A549 (cell line): ENCODE results near the gene ATXN10. TPM values are rescaled to one million over a fixed set of nuclear protein-coding genes. Genes with fewer than 3 reads are reported as not detected.
A peak's percentile ranks its signal among the peaks of the same experiment; 100 is the strongest.
"Not testable (repeated sequence)": the region's sequence is repeated elsewhere in the genome, so short reads cannot be mapped to it uniquely, and the experiment has no call there.

Experiments used
- ATAC-seq, 2 experiments: fragments of 200-7000 bp in 1 of 2; fragments of >200 bp in 1 of 2; cut with Nextera tagmentation in 1 of 2; cut with Tn5 transposase in 1 of 2; 3 replicates each; pipeline versions ENCODE4 v1.8.0 to v1.9.1; 2018 to 2020; ENCODE audit warnings: mild to moderate bottlenecking in 1 of 2, moderate library complexity in 1 of 2
- CTCF ChIA-PET: fragments of 300-600 bp; sonication (Branson Sonifier 250); formaldehyde crosslinking; extraction: SDS; loops from one replicate; lab custom pipeline; 2021; ENCODE audit warnings: antibody characterized with exemption, inconsistent platforms; lab: Yijun Ruan, JAX
- POLR2A ChIA-PET: fragments of 350-600 bp; formaldehyde crosslinking; extraction: SDS; loops from one replicate; lab custom pipeline; 2021; ENCODE audit warnings: antibody characterized with exemption, inconsistent platforms; lab: Yijun Ruan, JAX
- DNase-seq, 2 experiments: peaks; one replicate each; pipeline versions ENCODE4 v3.0.0 to v3.0.0-alpha.2; 2011 to 2016; ENCODE audit warnings: low read depth in 1 of 2, low spot score in 1 of 2
- FAIRE-seq: peaks from 2 replicates; lab custom pipeline; 2011; peaks lifted over from hg19 to GRCh38; lab: Jason Lieb, UNC
- H3K27ac ChIP-seq, 2 experiments: fragments of >200 bp; sonication (Bioruptor Twin); formaldehyde crosslinking; 3 replicates each; pipeline ENCODE4 v1.5.1; 2016 to 2017
- H3K4me1 ChIP-seq: fragments of >200 bp; sonication (Bioruptor Twin); formaldehyde crosslinking; 3 replicates; pipeline ENCODE4 v1.6.1; 2016
- H3K4me2 ChIP-seq: fragments of >200 bp; sonication (Bioruptor Twin); formaldehyde crosslinking; 3 replicates; pipeline ENCODE4 v1.6.1; 2016
- H3K4me3 ChIP-seq: fragments of >200 bp; sonication (Bioruptor Twin); formaldehyde crosslinking; 3 replicates; pipeline ENCODE4 v1.5.1; 2016
- H3K9me3 ChIP-seq: fragments of >200 bp; sonication (Bioruptor Twin); formaldehyde crosslinking; 3 replicates; pipeline ENCODE4 v1.6.1; 2016
- ATOH8 ChIP-seq: fragments of 250-450 bp; sonication (Bioruptor Pico); IDR thresholded peaks from 2 replicates; pipeline ENCODE4 v1.5.0; 2020; ENCODE audit warnings: low read depth, mild to moderate bottlenecking, moderate library complexity
- CHD2 ChIP-seq: fragments of 150-350 bp; IDR thresholded peaks from 2 replicates; pipeline ENCODE4 v1.6.1; 2014; ENCODE audit warnings: low read length; ENCODE audit not compliant: partially characterized antibody
- CTCF ChIP-seq: fragments of >200 bp; sonication (Bioruptor Twin); formaldehyde crosslinking; IDR thresholded peaks from 3 replicates; pipeline ENCODE4 v1.5.1; 2016
- E2F6 ChIP-seq: IDR thresholded peaks from 2 replicates; pipeline ENCODE4 v1.6.1; 2012; ENCODE audit warnings: low read depth, borderline replicate concordance
- EHMT2 ChIP-seq: fragments of 200-600 bp; sonication (generic); IDR thresholded peaks from 2 replicates; pipeline ENCODE4 v1.6.1; 2016; ENCODE audit warnings: antibody characterized with exemption, low read depth, mild to moderate bottlenecking, moderate library complexity
- ESRRA ChIP-seq: fragments of 150-350 bp; IDR thresholded peaks from 2 replicates; pipeline ENCODE4 v1.6.1; 2014; ENCODE audit warnings: mild to moderate bottlenecking, low read length, borderline replicate concordance
- FOXS1 ChIP-seq: fragments of 250-450 bp; sonication (Bioruptor Pico); IDR thresholded peaks from 2 replicates; pipeline ENCODE4 v1.5.0; 2020; ENCODE audit warnings: mild to moderate bottlenecking, moderate library complexity
- GATA3 ChIP-seq: IDR thresholded peaks from 2 replicates; pipeline ENCODE4 v1.6.1; 2012; ENCODE audit warnings: borderline replicate concordance
- HOXB5 ChIP-seq: fragments of 250-450 bp; sonication (Bioruptor Pico); IDR thresholded peaks from 2 replicates; pipeline ENCODE4 v1.5.0; 2020; ENCODE audit warnings: mild to moderate bottlenecking, moderate library complexity
- KDM1A ChIP-seq: fragments of 200-600 bp; sonication (generic); IDR thresholded peaks from 2 replicates; pipeline ENCODE4 v1.6.1; 2016; ENCODE audit warnings: low read depth, mild to moderate bottlenecking
- MAX ChIP-seq: IDR thresholded peaks from 2 replicates; pipeline ENCODE4 v1.6.1; 2012
- NFE2L2 ChIP-seq: fragments of 150-350 bp; conservative IDR thresholded peaks from 2 replicates; pipeline ENCODE4 v1.6.1; 2014; ENCODE audit warnings: low read length
- RFX5 ChIP-seq: fragments of 450-650 bp; IDR thresholded peaks from 2 replicates; pipeline ENCODE4 v1.7.1; 2014; ENCODE audit warnings: antibody characterized with exemption, mild to moderate bottlenecking, moderate library complexity
- ZNF302 ChIP-seq: fragments of 250-450 bp; sonication (Bioruptor Pico); IDR thresholded peaks from 2 replicates; pipeline ENCODE4 v1.9.0; 2021; ENCODE audit warnings: inconsistent platforms, mild to moderate bottlenecking, moderate library complexity
- WGBS: methylation state at CpG from one replicate; pipeline ENCODE4 v1.1.6; 2017; ENCODE audit errors: missing lambda C conversion rate; 5-methylcytosine and 5-hydroxymethylcytosine counted together
- polyA plus RNA-seq, 4 experiments: library from polyadenylated mRNA; depleted of rRNA in 3 of 4; stranded (reverse); fragments of >200 nt; fragmentation: RNase III in 1 of 4; extraction: RNeasy Plus Mini Kit Qiagen cat#74134 plus additional on column Dnase treatment in 1 of 4; gene quantifications; 2 replicates in 3 of 4; 3 replicates in 1 of 4; pipeline ENCODE4 v1.2.3, GENCODE V29; 2011 to 2017

ATXN10 gene
- polyA plus RNA-seq, 2 of the 4 experiments (the other 2 are of a cell fraction) = 126 to 281 TPM

- H3K9me3 ChIP-seq, POLR2A ChIA-PET, CTCF ChIA-PET, H3K4me3 ChIP-seq, FAIRE-seq, ATAC-seq, DNase-seq: not testable (repeated sequence)
- WGBS = 97% methylated on average over 2 of the region's 2 CpGs
- peak overlapping the region; percentile 100; a peak in 5 of 6 replicates for H3K27ac ChIP-seq
- H3K4me2 ChIP-seq = peak overlapping the region; percentile 93
- peaks cover 31% of the 10 kb centered on the region for H3K4me1 ChIP-seq
These were observed 1.3 kb upstream of the ATXN10 start for GRCh38 chr22:45670363-45670762.

- 38% methylated on average over 14 of the region's 32 CpGs for WGBS
- TF ChIP-seq HOXB5 (CRISPR knock-in tag) (no peak), EHMT2 (no peak), GATA3 (no peak), NFE2L2 (no peak), KDM1A (no peak), RFX5 (no peak), ESRRA (no peak), CTCF (no peak), CHD2 (no peak), ATOH8 (CRISPR knock-in tag) (no peak), ZNF302 (CRISPR knock-in tag) (no peak)
- H3K4me2 ChIP-seq = peak overlapping the region; percentile 93
- H3K4me1 ChIP-seq = peaks cover 33% of the 10 kb centered on the region
- FAIRE-seq = no peak
- peak in 1 of 2 experiments; percentile 36; a peak in 4 of 6 replicates for ATAC-seq
- peak overlapping the region; percentile 95 for H3K4me3 ChIP-seq
- H3K9me3 ChIP-seq = no peaks in the 10 kb centered on the region
- no peak for DNase-seq
- CTCF ChIA-PET = interaction anchor here (0.7 kb wide), 1 partner anchor 93 kb away, joined by 3 read pairs; no protein-coding TSS in a partner anchor
- POLR2A ChIA-PET = interaction anchor here (1.0 to 1.2 kb wide), 4 partner anchors 13 to 38 kb away, joined by 3 to 7 read pairs (median 4); no protein-coding TSS in a partner anchor
- H3K27ac ChIP-seq = peak overlapping the region; percentile 100
These were observed 452 bp upstream of the ATXN10 start for GRCh38 chr22:45670981-45671782.

- ATAC-seq (peak; percentile 35 to 44; a peak in 4 of 6 replicates), FAIRE-seq (no peak), DNase-seq (no peak)
- peak overlapping the region; percentile 93 for H3K4me2 ChIP-seq
- H3K4me1 ChIP-seq = peaks cover 46% of the 10 kb centered on the region
- H3K4me3 ChIP-seq = peak overlapping the region; percentile 95
- H3K27ac ChIP-seq = peak overlapping the region; percentile 100
- 6% methylated on average over 7 of the region's 14 CpGs for WGBS
- POLR2A ChIA-PET = interaction anchor here (1.0 kb wide), 1 partner anchor 16 kb away, joined by 4 read pairs; no protein-coding TSS in a partner anchor
- TF ChIP-seq E2F6 (peak; percentile 59; the same call in 1 of the 2 replicates), FOXS1 (CRISPR knock-in tag) (no peak), MAX (0 out of 2 replicates have a peak, but pooled peaks have one; percentile 34), GATA3 (0 out of 2 replicates have a peak, but pooled peaks have one; percentile 4)
- CTCF ChIA-PET = interaction anchor here (0.8 to 1.2 kb wide), 3 partner anchors 28 to 96 kb away, joined by 3 to 4 read pairs (median 3); no protein-coding TSS in a partner anchor
- H3K9me3 ChIP-seq = no peaks in the 10 kb centered on the region
These were observed 1.2 kb downstream of the ATXN10 start for GRCh38 chr22:45672564-45673481.
